B cell (primary cell): ENCODE results near the gene SAPCD2. TPM values are rescaled to one million over a fixed set of nuclear protein-coding genes. Genes with fewer than 3 reads are reported as not detected.

ENCODE experiments used
- ATAC-seq: fragments of 200-7000 bp; cut with Tn5 transposase; one replicate; pipeline ENCODE4 v1.10.0; 2021; ENCODE audit warnings: low read depth, mild to moderate bottlenecking, moderate number of reproducible peaks, moderate library complexity
- CTCF ChIA-PET: fragments of 350-600 bp; sonication (Branson Sonifier 250); formaldehyde crosslinking; loops from one replicate; lab custom pipeline; 2021; ENCODE audit warnings: antibody characterized with exemption, inconsistent platforms; lab: Charles Lee
- POLR2A ChIA-PET: fragments of 350-600 bp; sonication (Branson Sonifier 250); formaldehyde crosslinking; loops from one replicate; lab custom pipeline; 2021; ENCODE audit warnings: antibody characterized with exemption; lab: Charles Lee
- DNase-seq: peaks from one replicate; pipeline ENCODE4 v3.0.0; 2013
- H2AFZ ChIP-seq: 2 replicates; pipeline ENCODE4 v1.6.1; 2012; ENCODE audit warnings: mild to moderate bottlenecking, low read depth, low read length; ENCODE audit not compliant: insufficient read depth, poor library complexity, severe bottlenecking
- H3K27ac ChIP-seq, 2 donors: 1 replicate in 1 of 2; 2 replicates in 1 of 2; pipeline ENCODE4 v1.5.1; 2012 to 2013; ENCODE audit warnings: low read length in 2 of 2, mild to moderate bottlenecking in 2 of 2, moderate library complexity in 1 of 2
- H3K27me3 ChIP-seq, 4 experiments: fragments of 200-600 bp in 1 of 4; sonication (generic) in 1 of 4; replicated peaks in 1 of 4; 1 replicate in 2 of 4; 2 replicates in 2 of 4; pipeline versions ENCODE4 v1.6.1 to v1.7.0; 2013 to 2016; ENCODE audit warnings: low read length in 3 of 4, mild to moderate bottlenecking in 2 of 4, mixed read lengths in 1 of 4, moderate library complexity in 1 of 4; ENCODE audit not compliant: insufficient read depth in 4 of 4, control insufficient read depth in 3 of 4; ENCODE audit errors: control extremely low read depth in 1 of 4
- H3K36me3 ChIP-seq, 2 experiments: replicated peaks in 1 of 2; 1 replicate in 1 of 2; 2 replicates in 1 of 2; pipeline versions ENCODE4 v1.6.1 to v1.7.1; 2013; ENCODE audit warnings: low read length in 1 of 2; ENCODE audit not compliant: insufficient read depth in 2 of 2, control insufficient read depth in 1 of 2; ENCODE audit errors: control extremely low read depth in 1 of 2, extremely low read depth in 1 of 2
- H3K4me1 ChIP-seq, 2 donors: fragments of 200-600 bp in 1 of 2; sonication (generic) in 1 of 2; 1 replicate in 1 of 2; 2 replicates in 1 of 2; pipeline versions ENCODE4 v1.5.1 to v1.6.1; 2013 to 2017; ENCODE audit warnings: low read length in 2 of 2; ENCODE audit not compliant: control insufficient read depth in 2 of 2, insufficient read depth in 2 of 2
- H3K4me2 ChIP-seq: replicated peaks from 2 replicates; pipeline ENCODE3; 2012; ENCODE audit warnings: mild to moderate bottlenecking, low read depth, low read length; ENCODE audit not compliant: poor library complexity, severe bottlenecking
- H3K4me3 ChIP-seq, 5 experiments: fragments of 200-600 bp in 1 of 5; sonication (generic) in 1 of 5; 1 replicate in 3 of 5; 2 replicates in 2 of 5; pipeline versions ENCODE4 v1.5.1 to v1.7.0; 2011 to 2016; ENCODE audit warnings: low read length in 4 of 5, mild to moderate bottlenecking in 4 of 5, low read depth in 2 of 5, control low read depth in 1 of 5, moderate library complexity in 1 of 5; ENCODE audit not compliant: insufficient read depth in 1 of 5; ENCODE audit errors: control extremely low read depth in 1 of 5, extremely low read depth in 1 of 5
- H3K79me2 ChIP-seq: fragments of 200-600 bp; sonication (generic); one replicate; pipeline ENCODE4 v1.6.0; 2016; ENCODE audit warnings: low read length; ENCODE audit not compliant: control insufficient read depth, insufficient read depth
- H3K9ac ChIP-seq: fragments of 200-600 bp; sonication (generic); 2 replicates; pipeline ENCODE4 v1.6.1; 2017; ENCODE audit warnings: mild to moderate bottlenecking, low read length, moderate library complexity
- H3K9me3 ChIP-seq, 3 donors: one replicate each; pipeline versions ENCODE4 v1.6.1 to v1.7.1; 2013; ENCODE audit warnings: low read length in 2 of 3; ENCODE audit not compliant: control insufficient read depth in 2 of 3, insufficient read depth in 1 of 3; ENCODE audit errors: control extremely low read depth in 1 of 3
- H4K20me1 ChIP-seq: 2 replicates; pipeline ENCODE4 v1.6.0; 2012; ENCODE audit warnings: mild to moderate bottlenecking, low read length; ENCODE audit not compliant: insufficient read depth, control insufficient read depth, poor library complexity, severe bottlenecking
- H3K27ac Mint-ChIP-seq: one replicate; pipeline ENCODE4 v1.8.0; 2021; ENCODE audit warnings: mixed read lengths
- H3K27me3 Mint-ChIP-seq: one replicate; pipeline ENCODE4 v1.8.0; 2021; ENCODE audit warnings: mixed read lengths
- H3K4me1 Mint-ChIP-seq: one replicate; pipeline ENCODE4 v1.8.0; 2021; ENCODE audit warnings: mixed read lengths
- H3K4me3 Mint-ChIP-seq: one replicate; pipeline ENCODE4 v1.8.0; 2021; ENCODE audit warnings: mixed read lengths
- H3K9me3 Mint-ChIP-seq: one replicate; pipeline ENCODE4 v1.8.0; 2022; ENCODE audit warnings: mixed read lengths; ENCODE audit not compliant: insufficient read depth
- EZH2 ChIP-seq: IDR thresholded peaks from 2 replicates; pipeline ENCODE4 v1.6.1; 2012; ENCODE audit warnings: borderline replicate concordance, low read depth, mild to moderate bottlenecking, moderate library complexity, low read length; ENCODE audit not compliant: insufficient read depth, poor library complexity, severe bottlenecking
- WGBS: methylation state at CpG from one replicate; pipeline ENCODE4 v1.1.5; 2013; ENCODE audit warnings: missing lambda C conversion rate; ENCODE audit not compliant: insufficient coverage; 5-methylcytosine and 5-hydroxymethylcytosine counted together
- intact Hi-C: fragments of 100-400 bp; cut with micrococcal nuclease; formaldehyde crosslinking; loops from one replicate; pipeline ENCODE4 v1.10.0; 2022
- polyA plus RNA-seq: library from polyadenylated mRNA; depleted of rRNA; stranded (reverse); fragments of >200 nt; gene quantifications from 2 replicates; pipeline ENCODE4 v1.2.3, GENCODE V29; 2012
- total RNA-seq, 2 donors: library from RNA; stranded (reverse); fragments of 120-200 nt in 1 of 2; gene quantifications; 1 replicate in 1 of 2; 2 replicates in 1 of 2; pipeline versions ENCODE4 v1.2.3 to v1.2.4, GENCODE V29; 2013 to 2022
- TF ChIP-seq, protein P1 (sequence below): fragments of 200-600 bp; IDR thresholded peaks from one replicate; pipeline ENCODE4 v1.8.0; 2022; ENCODE audit warnings: antibody characterized with exemption, mild to moderate bottlenecking

SAPCD2 gene
- total and polyA plus RNA-seq, 2 donors (not counting 1 experiment from before 2014, with no cell fraction given): 0.39 to 0.69 TPM

DNA sequence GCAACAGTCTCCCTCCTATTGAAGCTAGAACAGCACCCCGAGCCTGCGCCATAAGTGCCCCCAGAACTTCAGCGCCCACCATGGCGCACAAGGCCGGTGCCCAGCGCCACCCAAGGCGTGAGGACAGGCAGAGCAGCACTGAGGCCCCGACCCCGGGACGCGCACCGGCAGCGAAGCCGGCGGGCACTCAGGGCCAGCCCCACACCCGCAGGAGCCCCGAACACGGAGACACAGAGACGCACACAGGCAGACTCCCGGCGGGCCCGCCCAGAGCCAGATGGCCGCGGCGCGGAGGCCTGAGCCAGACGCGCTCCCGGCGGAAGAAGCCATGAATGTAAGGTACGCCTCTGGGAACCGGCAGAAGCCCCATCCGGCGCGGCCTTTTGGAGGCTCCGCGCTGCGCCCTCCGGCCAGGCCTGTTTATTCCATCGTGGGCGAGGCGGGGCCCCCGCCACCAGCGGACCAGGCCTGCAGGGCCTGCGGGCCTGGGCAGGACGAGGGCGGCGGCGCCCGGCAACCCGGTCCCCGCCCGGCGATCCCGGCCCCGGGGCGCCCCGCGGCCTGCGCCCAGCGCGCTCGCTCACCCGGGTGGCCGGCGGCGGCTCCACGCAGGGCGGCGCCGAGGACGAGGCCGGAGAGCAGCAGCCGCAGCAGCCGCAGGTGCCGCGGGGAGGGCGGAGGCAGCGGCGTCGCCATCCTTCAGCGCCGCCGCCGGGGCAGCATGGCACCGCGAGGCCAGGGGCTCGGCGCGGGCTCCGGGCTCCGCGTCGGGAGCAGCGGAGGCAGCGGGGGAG is 24.9 kb downstream of the SAPCD2 start:
- 3% methylated on average over 96 of the region's 96 CpGs for whole genome bisulfite sequencing
- Mint-ChIP-seq H3K27me3 (peaks cover 17% of the 10 kb centered on the region), H3K4me3 (peak overlapping the region; percentile 19), H3K27ac (no peak overlapping the region), H3K9me3 (no peaks in the 10 kb centered on the region), H3K4me1 (peaks cover 10% of the 10 kb centered on the region)
- H3K27ac ChIP-seq: no peak overlapping the region
- no peak for ATAC-seq
- H3K9me3 ChIP-seq: peaks cover 0 to 41% (median 0%) of the 10 kb centered on the region in 3 donors
- H2AFZ ChIP-seq: peak overlapping the region; percentile 28
- TF ChIP-seq, protein P1, sequence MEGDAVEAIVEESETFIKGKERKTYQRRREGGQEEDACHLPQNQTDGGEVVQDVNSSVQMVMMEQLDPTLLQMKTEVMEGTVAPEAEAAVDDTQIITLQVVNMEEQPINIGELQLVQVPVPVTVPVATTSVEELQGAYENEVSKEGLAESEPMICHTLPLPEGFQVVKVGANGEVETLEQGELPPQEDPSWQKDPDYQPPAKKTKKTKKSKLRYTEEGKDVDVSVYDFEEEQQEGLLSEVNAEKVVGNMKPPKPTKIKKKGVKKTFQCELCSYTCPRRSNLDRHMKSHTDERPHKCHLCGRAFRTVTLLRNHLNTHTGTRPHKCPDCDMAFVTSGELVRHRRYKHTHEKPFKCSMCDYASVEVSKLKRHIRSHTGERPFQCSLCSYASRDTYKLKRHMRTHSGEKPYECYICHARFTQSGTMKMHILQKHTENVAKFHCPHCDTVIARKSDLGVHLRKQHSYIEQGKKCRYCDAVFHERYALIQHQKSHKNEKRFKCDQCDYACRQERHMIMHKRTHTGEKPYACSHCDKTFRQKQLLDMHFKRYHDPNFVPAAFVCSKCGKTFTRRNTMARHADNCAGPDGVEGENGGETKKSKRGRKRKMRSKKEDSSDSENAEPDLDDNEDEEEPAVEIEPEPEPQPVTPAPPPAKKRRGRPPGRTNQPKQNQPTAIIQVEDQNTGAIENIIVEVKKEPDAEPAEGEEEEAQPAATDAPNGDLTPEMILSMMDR: no peak
- peak; percentile 94 for TF ChIP-seq EZH2
- H3K9ac ChIP-seq: peak overlapping the region; percentile 39
- H3K4me3 ChIP-seq: peak overlapping the region in 3 of 5 experiments; percentile 18 to 46 (median 23)
- peaks cover 0 to 79% (median 48%) of the 10 kb centered on the region in 4 experiments for H3K27me3 ChIP-seq
- peak overlapping the region; percentile 85 for H3K4me2 ChIP-seq
- peak; percentile 56 for DNase-seq
- H3K36me3 ChIP-seq: no peaks in the 10 kb centered on the region
- intact Hi-C loops: loop anchor here (1.0 to 2.0 kb wide), 2 partner anchors 22 to 191 kb away; no protein-coding TSS in a partner anchor
- CTCF ChIA-PET: interaction anchor here (1.0 to 3.2 kb wide), 9 partner anchors 9 to 23 kb away, joined by 4 to 61 read pairs (median 10); partner anchors contain the start of gene ABCA2
- peaks cover 24 to 42% of the 10 kb centered on the region in 2 donors for H3K4me1 ChIP-seq
- H4K20me1 ChIP-seq: peaks cover 5% of the 10 kb centered on the region
- POLR2A ChIA-PET: interaction anchor here (0.5 kb wide), 1 partner anchor 25 kb away, joined by 3 read pairs; the partner anchor contains the start of gene SAPCD2
- no peaks in the 10 kb centered on the region for H3K79me2 ChIP-seq
